GM12878 (cell line): Measurements from ENCODE around the gene PEX12. TPM values are rescaled to one million over a fixed set of nuclear protein-coding genes. Genes with fewer than 3 reads are reported as not detected.

Source experiments
- ATAC-seq: fragments of 200-7000 bp; cut with Tn5 transposase; 3 replicates; pipeline ENCODE4 v1.9.1; 2020; ENCODE audit warnings: mild to moderate bottlenecking, moderate library complexity
- BruUV-seq: library from RNA; stranded (reverse); fragments of 400-500 nt; replicated peaks from 2 replicates; lab custom pipeline; 2021; lab: Mats Ljungman, UMichigan
- CTCF ChIA-PET: fragments of 300-600 bp; sonication (Branson Sonifier 250); formaldehyde crosslinking; extraction: SDS; loops from one replicate; lab custom pipeline; 2021; ENCODE audit warnings: inconsistent platforms; lab: Yijun Ruan, JAX
- POLR2A ChIA-PET: fragments of 350-600 bp; formaldehyde crosslinking; extraction: SDS; loops from one replicate; lab custom pipeline; 2021; ENCODE audit warnings: inconsistent platforms; lab: Charles Lee
- RAD21 ChIA-PET: fragments of 300-600 bp; sonication (Branson Sonifier 250); formaldehyde crosslinking; loops from one replicate; lab custom pipeline; 2023; ENCODE audit warnings: antibody characterized with exemption; ENCODE audit not compliant: unreplicated experiment; lab: Charles Lee
- SMC1A ChIA-PET: fragments of 300-600 bp; sonication (Branson Sonifier 250); formaldehyde crosslinking; loops from one replicate; lab custom pipeline; 2023; ENCODE audit not compliant: unreplicated experiment, uncharacterized antibody; lab: Charles Lee
- DNase-seq: peaks from one replicate; pipeline ENCODE4 v3.0.0-alpha.2; 2011; ENCODE audit warnings: low read depth, low spot score
- FAIRE-seq: peaks from 3 replicates; lab custom pipeline; 2011; peaks lifted over from hg19 to GRCh38; lab: Jason Lieb, UNC
- H2AFZ ChIP-seq: 2 replicates; pipeline ENCODE4 v1.6.0; 2011; ENCODE audit warnings: low read depth, low read length, control low read depth; ENCODE audit not compliant: control insufficient read depth
- H3K27ac ChIP-seq: 2 replicates; pipeline ENCODE4 v1.5.1; 2011; ENCODE audit warnings: control low read depth; ENCODE audit not compliant: control insufficient read depth, insufficient read depth
- H3K27me3 ChIP-seq, 2 experiments: replicated peaks in 1 of 2; 2 replicates each; pipeline versions ENCODE4 v1.6.0 to v1.6.1; 2011; ENCODE audit warnings: low read length in 1 of 2; ENCODE audit not compliant: control insufficient read depth in 2 of 2, insufficient read depth in 2 of 2
- H3K36me3 ChIP-seq, 2 experiments: 2 replicates each; pipeline ENCODE4 v1.5.1; 2011; ENCODE audit warnings: low read length in 1 of 2; ENCODE audit not compliant: control insufficient read depth in 2 of 2, insufficient read depth in 2 of 2
- H3K4me1 ChIP-seq: 2 replicates; pipeline ENCODE4 v1.6.1; 2011; ENCODE audit warnings: mild to moderate bottlenecking, low read length, moderate library complexity, mixed read lengths; ENCODE audit not compliant: control insufficient read depth, insufficient read depth
- H3K4me2 ChIP-seq: 2 replicates; pipeline ENCODE4 v1.6.0; 2011; ENCODE audit warnings: control low read depth; ENCODE audit not compliant: control insufficient read depth, insufficient read depth
- H3K4me3 ChIP-seq: fragments of 200-600 bp; sonication (generic); 2 replicates; pipeline ENCODE4 v1.5.1; 2016
- H3K79me2 ChIP-seq: 2 replicates; pipeline ENCODE4 v1.6.0; 2011; ENCODE audit warnings: low read length; ENCODE audit not compliant: control insufficient read depth, insufficient read depth
- H3K9ac ChIP-seq: 2 replicates; pipeline ENCODE4 v1.8.0; 2011; ENCODE audit warnings: low read length, control low read depth, mixed read lengths; ENCODE audit not compliant: control insufficient read depth, insufficient read depth
- H3K9me3 ChIP-seq: replicated peaks from 3 replicates; pipeline ENCODE4 v1.5.1; 2011; ENCODE audit warnings: mild to moderate bottlenecking, low read length; ENCODE audit not compliant: control insufficient read depth, insufficient read depth
- H4K20me1 ChIP-seq: 2 replicates; pipeline ENCODE4 v1.6.0; 2011; ENCODE audit not compliant: control insufficient read depth, insufficient read depth
- BACH1 ChIP-seq: fragments of 450-650 bp; IDR thresholded peaks from 2 replicates; pipeline ENCODE4 v1.6.1; 2017; ENCODE audit warnings: mild to moderate bottlenecking, borderline replicate concordance
- BHLHE40 ChIP-seq, 2 experiments: fragments of 450-650 bp in 1 of 2; IDR thresholded peaks; 2 replicates each; pipeline ENCODE4 v1.6.1; 2011 to 2017; ENCODE audit warnings: low read depth in 2 of 2, borderline replicate concordance in 1 of 2, improper control_type of control experiment in 1 of 2, low read length in 1 of 2, mild to moderate bottlenecking in 1 of 2
- ETV6 ChIP-seq, 2 experiments: fragments of 450-650 bp in 1 of 2; IDR thresholded peaks in 1 of 2; conservative IDR thresholded peaks in 1 of 2; 2 replicates each; pipeline ENCODE4 v1.6.1; 2014; ENCODE audit warnings: antibody characterized with exemption in 1 of 2, borderline replicate concordance in 1 of 2, low read depth in 1 of 2, mild to moderate bottlenecking in 1 of 2, moderate library complexity in 1 of 2
- JUNB ChIP-seq: IDR thresholded peaks from 2 replicates; pipeline ENCODE4 v1.6.1; 2016; ENCODE audit warnings: antibody characterized with exemption, mild to moderate bottlenecking
- MYB ChIP-seq: fragments of 150-350 bp; IDR thresholded peaks from 2 replicates; pipeline ENCODE4 v1.6.1; 2014; ENCODE audit warnings: mild to moderate bottlenecking, low read depth, low read length, borderline replicate concordance
- NR2F1 ChIP-seq: fragments of 450-650 bp; conservative IDR thresholded peaks from 2 replicates; pipeline ENCODE4 v1.6.1; 2017; ENCODE audit warnings: mild to moderate bottlenecking
- NRF1 ChIP-seq: conservative IDR thresholded peaks from 2 replicates; pipeline ENCODE4 v1.6.1; 2011; ENCODE audit warnings: mild to moderate bottlenecking, low read depth, low read length, improper control_type of control experiment
- PRDM15 ChIP-seq: fragments of 450-650 bp; formaldehyde crosslinking; IDR thresholded peaks from 2 replicates; pipeline ENCODE4 v1.4.0; 2020; ENCODE audit warnings: mild to moderate bottlenecking, moderate library complexity
- RCOR1 ChIP-seq: conservative IDR thresholded peaks from 2 replicates; pipeline ENCODE4 v1.6.1; 2012; ENCODE audit warnings: low read depth, low read length, improper control_type of control experiment
- RELA ChIP-seq: fragments of 450-650 bp; IDR thresholded peaks from 2 replicates; pipeline ENCODE4 v1.8.0; 2014; ENCODE audit warnings: borderline replicate concordance; ENCODE audit not compliant: partially characterized antibody
- SMAD1 ChIP-seq: fragments of 450-650 bp; IDR thresholded peaks from 2 replicates; pipeline ENCODE4 v1.6.1; 2018; ENCODE audit warnings: mild to moderate bottlenecking, low read depth; ENCODE audit not compliant: partially characterized antibody
- SP1 ChIP-seq: IDR thresholded peaks from one replicate; pipeline ENCODE4 v1.6.1; 2011; ENCODE audit warnings: low read depth, low read length
- STAT1 ChIP-seq: fragments of 450-650 bp; conservative IDR thresholded peaks from 2 replicates; pipeline ENCODE4 v1.6.1; 2014; ENCODE audit warnings: antibody characterized with exemption, mild to moderate bottlenecking
- SUPT20H ChIP-seq: IDR thresholded peaks from 2 replicates; pipeline ENCODE4 v1.6.1; 2011; ENCODE audit warnings: low read depth, mild to moderate bottlenecking, low read length, moderate library complexity, borderline replicate concordance; ENCODE audit not compliant: control insufficient read depth
- TCF3 ChIP-seq: IDR thresholded peaks from 2 replicates; pipeline ENCODE4 v1.6.1; 2012; ENCODE audit warnings: low read depth, mild to moderate bottlenecking, low read length, borderline replicate concordance; ENCODE audit not compliant: insufficient read depth
- TCF7 ChIP-seq: IDR thresholded peaks from 2 replicates; pipeline ENCODE4 v1.6.1; 2014; ENCODE audit warnings: antibody characterized with exemption, borderline replicate concordance
- YBX1 ChIP-seq: fragments of 450-650 bp; IDR thresholded peaks from 2 replicates; pipeline ENCODE4 v1.6.1; 2016; ENCODE audit warnings: antibody characterized with exemption
- ZNF622 ChIP-seq: fragments of 450-650 bp; IDR thresholded peaks from 2 replicates; pipeline ENCODE4 v1.6.1; 2017; ENCODE audit warnings: mild to moderate bottlenecking, inconsistent platforms
- WGBS: methylation state at CpG from one replicate; pipeline ENCODE4 v1.1.6; 2016; ENCODE audit warnings: low lambda C conversion rate; ENCODE audit not compliant: insufficient replicate concordance, insufficient coverage; ENCODE audit errors: missing lambda C conversion rate; 5-methylcytosine and 5-hydroxymethylcytosine counted together
- in situ Hi-C: fragments of 300-500 bp; cut with MboI; formaldehyde crosslinking; loops from 9 replicates; pipeline ENCODE4 v1.14.3; 2018; ENCODE audit warnings: mixed read lengths
- intact Hi-C: fragments of 100-400 bp; cut with micrococcal nuclease; formaldehyde crosslinking; loops from one replicate; pipeline ENCODE4 v1.14.2; 2022; ENCODE audit not compliant: unreplicated experiment
- polyA plus RNA-seq, 11 experiments: library from polyadenylated mRNA; depleted of rRNA in 4 of 11; unstranded in 6 of 11; stranded (reverse) in 5 of 11; fragments of >200 nt; fragmentation: Nextera tagmentation in 4 of 11; fragmentation: Illumina TruSeq in 1 of 11; extraction: Ambion mirVana in 4 of 11; extraction: Trizol in 1 of 11; gene quantifications; 1 replicate in 1 of 11; 2 replicates in 10 of 11; pipeline versions ENCODE4 v1.2.1 to v1.2.3, GENCODE V29; 2011 to 2016; ENCODE audit warnings: inconsistent platforms in 2 of 11, missing spikeins in 2 of 11, low read depth in 1 of 11
- total RNA-seq, 4 experiments: library from RNA; depleted of rRNA in 3 of 4; stranded (reverse); fragments of >200 nt in 3 of 4; fragmentation: Illumina TruSeq in 1 of 4; extraction: Trizol in 1 of 4; gene quantifications; 2 replicates each; pipeline versions ENCODE4 v1.2.1 to v1.2.3, GENCODE V29; 2013 to 2021

Gene PEX12
- total and polyA plus RNA-seq, 10 of the 15 experiments (the other 5 are each of a cell fraction or from before 2014, with no cell fraction given), result 2.9 to 15.8 (median 4.6) TPM

GRCh38 chr17:35546487-35546886, 31.9 kb downstream of the PEX12 start:
- ATAC-seq, result peak; percentile 15; the same call in 1 of the 3 replicates
- intact Hi-C loops, result no loop called here

DNA sequence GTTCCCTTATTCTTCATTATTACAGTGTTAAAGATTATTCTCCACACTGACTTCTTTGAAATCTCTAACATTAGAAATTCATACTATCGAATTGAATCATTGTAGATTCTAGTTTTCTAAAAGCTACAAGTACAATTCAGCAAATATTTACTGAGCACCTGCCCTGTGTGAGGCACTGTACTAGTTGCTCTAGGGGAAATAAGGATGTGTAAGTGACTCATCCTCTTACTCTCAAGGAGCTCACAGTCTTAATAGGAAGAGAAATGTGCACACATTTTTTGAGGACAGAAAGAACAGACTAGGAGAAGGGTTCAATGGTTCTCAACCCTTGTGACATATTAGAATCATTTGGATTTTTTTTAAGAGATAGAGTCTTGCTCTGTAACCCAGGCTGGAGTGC, 33.2 kb downstream of the PEX12 start:
- ChIA-PET SMC1A (interaction anchor here (1.0 to 1.5 kb wide), 6 partner anchors 8 to 44 kb away, joined by 3 to 6 read pairs (median 4); partner anchors contain the start of gene PEX12), RAD21 (interaction anchor here (0.6 to 1.0 kb wide), 2 partner anchors 10 to 295 kb away, joined by 3 to 5 read pairs; no protein-coding TSS in a partner anchor), CTCF (interaction anchor here (0.6 to 16.4 kb wide), 7 partner anchors 9 to 264 kb away, joined by 3 to 321 read pairs (median 5); no protein-coding TSS in a partner anchor), POLR2A (interaction anchor here (0.9 kb wide), 1 partner anchor 562 kb away, joined by 3 read pairs; no protein-coding TSS in a partner anchor)
- Histone ChIP-seq H3K4me2 (no peak overlapping the region), H3K27me3 (no peaks in the 10 kb centered on the region), H4K20me1 (no peaks in the 10 kb centered on the region), H3K4me1 (peaks cover 8% of the 10 kb centered on the region), H3K79me2 (peaks cover 16% of the 10 kb centered on the region), H2AFZ (no peak overlapping the region), H3K9me3 (no peaks in the 10 kb centered on the region), H3K36me3 (no peaks in the 10 kb centered on the region), H3K4me3 (no peak overlapping the region), H3K9ac (no peak overlapping the region), H3K27ac (no peak overlapping the region)
- BruUV-seq, result no TSS peak
- intact Hi-C loops, result no loop called here
- in situ Hi-C loops, result no loop called here
- no peak for ATAC-seq
- DNase-seq, result no peak
- 100% methylated on average over 1 of the region's 1 CpG for WGBS
- no peak for FAIRE-seq
- no peak for TF ChIP-seq NRF1
- TF ChIP-seq PRDM15, result no peak
- no peak for TF ChIP-seq RELA
- no peak for TF ChIP-seq ETV6 (conservative IDR thresholded peaks at IDR 0.05 in 1 of 2, IDR thresholded peaks at IDR 0.05 in 1 of 2; ENCODE audit: borderline replicate concordance in 1 of 2, low read depth in 1 of 2)
- no peak for TF ChIP-seq TCF3
- no peak for TF ChIP-seq RCOR1
- no peak for TF ChIP-seq YBX1
- no peak for TF ChIP-seq MYB
- TF ChIP-seq STAT1, result no peak
- TF ChIP-seq SUPT20H, result no peak
- no peak for TF ChIP-seq SP1

More at GRCh38 chr17:35546487-35546886, 31.9 kb downstream of the PEX12 start:
- in situ Hi-C loops, result no loop called here
- TF ChIP-seq BHLHE40 (IDR thresholded peaks at IDR 0.05; ENCODE audit: borderline replicate concordance in 1 of 2, low read depth in 2 of 2, low read length in 1 of 2), result no peak
- no peak for TF ChIP-seq TCF7
- TF ChIP-seq ZNF622, result no peak
- peak; percentile 34; the same call in 1 of the 2 replicates for TF ChIP-seq JUNB
- TF ChIP-seq NR2F1, result no peak
- TF ChIP-seq SMAD1, result no peak
- no peak for TF ChIP-seq BACH1
- no peaks in the 10 kb centered on the region for H3K36me3 ChIP-seq
- H3K27me3 ChIP-seq, result no peaks in the 10 kb centered on the region
- CTCF ChIA-PET, result interaction anchor here (2.1 kb wide), 1 partner anchor 201 kb away, joined by 4 read pairs; no protein-coding TSS in a partner anchor
- no peaks in the 10 kb centered on the region for H3K9me3 ChIP-seq
- DNase-seq (no peak), FAIRE-seq (no peak)
- H3K4me1 ChIP-seq, result peaks cover 3% of the 10 kb centered on the region
- RAD21 ChIA-PET, result no interaction called here
- WGBS, result 90% methylated on average over 1 of the region's 1 CpG
- H3K9ac ChIP-seq, result no peak overlapping the region
- no peak overlapping the region for H2AFZ ChIP-seq
- H3K4me3 ChIP-seq, result no peak overlapping the region
- peaks cover 4% of the 10 kb centered on the region for H3K79me2 ChIP-seq
- SMC1A ChIA-PET, result interaction anchor here (1.4 to 1.7 kb wide), 2 partner anchors 25 to 234 kb away, joined by 3 to 4 read pairs; no protein-coding TSS in a partner anchor
- H3K4me2 ChIP-seq, result no peak overlapping the region
- POLR2A ChIA-PET, result no interaction called here
- H4K20me1 ChIP-seq, result no peaks in the 10 kb centered on the region
- H3K27ac ChIP-seq, result no peak overlapping the region
- no TSS peak for BruUV-seq
